Measurements from ENCODE around the gene PLLP.

GRCh38 chr16:57238682-57239081 lies 45.8 kb downstream of the PLLP start:
- TF ChIP-seq CTCF (IDR thresholded peaks at IDR 0.05) (no peak), POLR2A (IDR thresholded peaks at IDR 0.05) (no peak)

All from lower leg skin (tissue), 3 donors.